Tibial nerve (tissue), 4 donors: ENCODE results near the gene H2BW1. TPM values are rescaled to one million over a fixed set of nuclear protein-coding genes. Genes with fewer than 3 reads are reported as not detected.
"Not testable (repeated sequence)": the region's sequence is repeated elsewhere in the genome, so short reads cannot be mapped to it uniquely, and the experiment has no call there.

ENCODE experiments used
- DNase-seq, 2 donors: peaks; one replicate each; pipeline ENCODE4 v3.0.0-alpha.2; 2019; ENCODE audit warnings: low spot score in 2 of 2
- H3K27ac ChIP-seq, 4 donors: fragments of 200-600 bp; sonication (generic) in 3 of 4; one replicate each; pipeline ENCODE4 v1.5.1; 2017 to 2019; ENCODE audit warnings: mild to moderate bottlenecking in 1 of 4
- H3K27me3 ChIP-seq, 2 donors: fragments of 200-600 bp; sonication (generic) in 1 of 2; one replicate each; pipeline versions ENCODE4 v1.5.1 to v1.6.0; 2017 to 2019
- H3K36me3 ChIP-seq, 3 donors: fragments of 200-600 bp; sonication (generic); one replicate each; pipeline ENCODE4 v1.5.1; 2018 to 2019
- H3K4me1 ChIP-seq, 4 donors: fragments of 200-600 bp; sonication (generic) in 3 of 4; one replicate each; pipeline ENCODE4 v1.5.1; 2017 to 2019
- H3K4me3 ChIP-seq, 4 donors: fragments of 200-600 bp; sonication (generic) in 3 of 4; one replicate each; pipeline ENCODE4 v1.5.1; 2017 to 2019; ENCODE audit warnings: mild to moderate bottlenecking in 1 of 4, moderate library complexity in 1 of 4
- H3K9me3 ChIP-seq, 4 donors: fragments of 200-600 bp; sonication (generic) in 3 of 4; one replicate each; pipeline ENCODE4 v1.5.1; 2017 to 2019
- EP300 ChIP-seq, 2 donors: sonication (generic); formaldehyde crosslinking; IDR thresholded peaks; one replicate each; pipeline ENCODE4 v1.6.1; 2017; ENCODE audit warnings: antibody characterized with exemption in 2 of 2, mild to moderate bottlenecking in 1 of 2
- POLR2A ChIP-seq, 2 donors: fragments of 450-650 bp; IDR thresholded peaks; one replicate each; pipeline ENCODE4 v1.6.1; 2017; ENCODE audit warnings: antibody characterized with exemption in 2 of 2, mild to moderate bottlenecking in 2 of 2, moderate library complexity in 2 of 2
- WGBS, 2 donors: methylation state at CpG; one replicate each; pipeline ENCODE4 v1.1.5; 2018; 5-methylcytosine and 5-hydroxymethylcytosine counted together
- total RNA-seq, 4 donors: library from RNA; depleted of rRNA; stranded (reverse); fragments of >200 nt; gene quantifications; one replicate each; pipeline ENCODE4 v1.1.0, GENCODE V29; 2016
- TF ChIP-seq, protein P1 (sequence below), 5 experiments: fragments of 200-600 bp in 3 of 5; fragments of 450-650 bp in 2 of 5; sonication (generic) in 3 of 5; IDR thresholded peaks; one replicate each; pipeline ENCODE4 v1.5.1; 2016 to 2019; ENCODE audit warnings: antibody characterized with exemption in 5 of 5, mild to moderate bottlenecking in 3 of 5, moderate library complexity in 2 of 5

H2BW1 gene
- total RNA-seq, 4 donors from 2014 or later: not detected

DNA sequence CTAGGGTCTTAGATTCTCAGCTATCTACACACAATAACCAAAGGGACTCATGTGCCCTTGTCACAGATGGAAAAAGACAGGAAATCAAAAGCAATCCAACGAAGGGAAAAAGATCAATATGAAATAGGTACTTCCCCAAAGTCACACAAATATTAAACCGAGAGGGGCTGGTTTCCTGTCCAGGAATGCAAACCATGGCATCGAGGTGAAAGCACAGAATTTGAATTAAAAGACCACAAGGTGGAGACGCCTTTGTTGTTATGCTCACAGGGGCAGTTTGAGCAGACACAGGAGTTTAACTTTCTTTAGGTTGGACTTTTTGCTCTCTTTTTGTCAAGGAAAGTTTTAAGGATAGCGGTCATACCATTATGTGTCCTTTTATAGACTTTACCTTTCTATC, 14.3 kb downstream of the H2BW1 start:
- H3K4me1 ChIP-seq: no peaks in the 10 kb centered on the region
- no peak overlapping the region for H3K27ac ChIP-seq
- no peak for DNase-seq
- no peaks in the 10 kb centered on the region for H3K9me3 ChIP-seq
- H3K4me3 ChIP-seq: no peak overlapping the region
- no peaks in the 10 kb centered on the region for H3K36me3 ChIP-seq
- TF ChIP-seq, protein P1, sequence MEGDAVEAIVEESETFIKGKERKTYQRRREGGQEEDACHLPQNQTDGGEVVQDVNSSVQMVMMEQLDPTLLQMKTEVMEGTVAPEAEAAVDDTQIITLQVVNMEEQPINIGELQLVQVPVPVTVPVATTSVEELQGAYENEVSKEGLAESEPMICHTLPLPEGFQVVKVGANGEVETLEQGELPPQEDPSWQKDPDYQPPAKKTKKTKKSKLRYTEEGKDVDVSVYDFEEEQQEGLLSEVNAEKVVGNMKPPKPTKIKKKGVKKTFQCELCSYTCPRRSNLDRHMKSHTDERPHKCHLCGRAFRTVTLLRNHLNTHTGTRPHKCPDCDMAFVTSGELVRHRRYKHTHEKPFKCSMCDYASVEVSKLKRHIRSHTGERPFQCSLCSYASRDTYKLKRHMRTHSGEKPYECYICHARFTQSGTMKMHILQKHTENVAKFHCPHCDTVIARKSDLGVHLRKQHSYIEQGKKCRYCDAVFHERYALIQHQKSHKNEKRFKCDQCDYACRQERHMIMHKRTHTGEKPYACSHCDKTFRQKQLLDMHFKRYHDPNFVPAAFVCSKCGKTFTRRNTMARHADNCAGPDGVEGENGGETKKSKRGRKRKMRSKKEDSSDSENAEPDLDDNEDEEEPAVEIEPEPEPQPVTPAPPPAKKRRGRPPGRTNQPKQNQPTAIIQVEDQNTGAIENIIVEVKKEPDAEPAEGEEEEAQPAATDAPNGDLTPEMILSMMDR (IDR thresholded peaks at IDR 0.05): no peak
- TF ChIP-seq POLR2A (IDR thresholded peaks at IDR 0.05) (no peak), EP300 (IDR thresholded peaks at IDR 0.05) (no peak)
- H3K27me3 ChIP-seq: peaks cover 0 to 22% of the 10 kb centered on the region in 2 donors
- WGBS, 2 donors: 43 to 54% methylated on average over 5 of the region's 5 CpGs

DNA sequence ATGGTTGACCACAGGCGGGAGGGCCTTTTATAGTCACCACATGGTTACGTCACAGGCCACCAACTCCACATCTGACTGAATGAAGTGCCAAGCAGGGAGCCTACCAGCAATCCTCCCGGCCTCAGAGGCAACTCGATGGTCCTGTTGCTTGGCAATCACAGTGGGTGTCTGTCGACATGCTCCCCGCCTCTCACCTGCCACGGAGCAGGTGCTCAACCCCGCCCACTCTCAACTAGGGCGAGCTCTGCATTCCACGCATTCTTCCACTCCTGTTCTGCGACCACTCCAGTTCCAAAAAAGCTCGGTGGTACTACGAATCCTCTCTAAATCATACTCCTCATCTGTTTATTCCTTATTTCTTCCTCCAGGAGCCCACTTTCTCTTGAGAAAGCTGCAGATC, 30.0 kb downstream of the H2BW1 start:
- not testable (repeated sequence) for H3K4me1 ChIP-seq

DNA sequence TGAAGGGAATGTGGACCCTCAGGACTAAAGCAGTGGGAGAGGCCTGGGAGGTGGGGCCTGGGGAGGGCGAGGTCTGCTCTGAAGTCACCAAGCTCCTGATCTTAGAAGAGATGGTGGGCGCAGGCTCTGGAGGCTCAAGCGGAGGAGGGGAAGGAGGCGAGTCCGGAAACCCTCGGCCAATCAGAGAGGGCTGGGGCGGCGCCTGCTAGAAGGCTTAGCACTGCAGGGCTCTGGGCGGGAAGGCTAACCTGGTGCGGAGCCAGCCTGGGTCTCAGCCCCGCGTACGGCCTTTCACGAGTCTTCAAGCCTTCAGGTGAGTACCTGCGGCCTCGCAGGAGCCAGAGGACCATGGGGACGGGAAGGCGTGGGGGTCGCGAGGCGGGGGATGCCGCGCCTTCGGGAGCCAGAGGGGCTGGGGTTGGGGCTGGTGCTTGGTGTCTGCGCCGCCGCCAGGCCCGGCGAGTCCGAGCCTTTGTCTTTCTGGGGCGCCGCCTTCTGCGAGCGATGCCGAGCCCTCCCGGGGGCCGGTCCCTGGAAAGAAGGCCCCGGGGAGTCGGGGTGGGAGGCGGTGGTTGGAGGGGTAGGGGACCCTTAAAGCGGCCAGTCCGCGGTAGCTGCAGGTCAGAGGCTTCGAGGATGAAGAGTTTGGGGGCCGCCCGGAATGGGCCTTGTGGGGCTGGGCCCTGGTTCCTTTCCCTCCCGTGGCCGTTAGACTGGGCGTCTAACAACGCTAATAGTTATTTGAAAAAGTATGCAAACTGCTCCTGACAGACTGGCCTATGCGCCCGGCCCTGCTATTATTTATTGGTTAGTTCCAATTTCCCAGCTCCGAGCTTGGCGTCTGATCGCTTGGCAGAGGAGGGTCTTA, 50.9 kb downstream of the H2BW1 start, which contains the start of gene TMSB15B:
Gene TMSB15B (plus strand): TSS at position 217 of the 868 bp plus-strand sequence.
- not testable (repeated sequence) for DNase-seq, H3K9me3 ChIP-seq, H3K27ac ChIP-seq, H3K27me3 ChIP-seq, H3K4me3 ChIP-seq, H3K36me3 ChIP-seq, H3K4me1 ChIP-seq
- WGBS, 2 donors: no CpG with 5 or more reads among the region's 55 CpGs

More for the DNA sequence above, 30.0 kb downstream of the H2BW1 start:
- H3K27me3 ChIP-seq, H3K4me3 ChIP-seq, H3K27ac ChIP-seq, H3K36me3 ChIP-seq, H3K9me3 ChIP-seq, DNase-seq: not testable (repeated sequence)
- WGBS, 2 donors: no CpG with 5 or more reads among the region's 13 CpGs

Other genes with a start within 250 kb of the H2BW1 start
- gene PLP1, start 236.9 kb downstream of the H2BW1 start, total RNA-seq: 100 to 1,000 TPM; 256 to 727 (median 404) TPM
- gene RAB9B, start 181.5 kb downstream of the H2BW1 start, total RNA-seq: 1 to 10 TPM; 2.3 to 4.8 (median 3.0) TPM
- gene TMSB15B, start 51.1 kb downstream of the H2BW1 start, total RNA-seq: 1 to 10 TPM; 1.2 to 3.3 (median 2.2) TPM
- not detected for gene H2BW2, start 26.2 kb upstream of the H2BW1 start, total RNA-seq
- 1 to 10 TPM; 1.6 to 4.8 (median 1.9) TPM for gene TMSB15C, start 62.5 kb upstream of the H2BW1 start, total RNA-seq
- 1 to 10 TPM; 1.3 to 3.3 (median 1.7) TPM for gene ZCCHC18, start 98.8 kb upstream of the H2BW1 start, total RNA-seq
- gene SLC25A53, start 143.3 kb upstream of the H2BW1 start, total RNA-seq: 10 to 100 TPM in 2 of 4 donors, 1 to 10 TPM in 2; 2.2 to 26.1 (median 13.2) TPM
- gene FAM199X, start 152.7 kb upstream of the H2BW1 start, total RNA-seq: 10 to 100 TPM; 21.6 to 44.4 (median 34.0) TPM
- not detected for gene ESX1, start 241.2 kb upstream of the H2BW1 start, total RNA-seq